ENCODE data around the gene BCL6. TPM values are rescaled to one million over a fixed set of nuclear protein-coding genes. Genes with fewer than 3 reads are reported as not detected.

Gene BCL6
- total and polyA plus RNA-seq, 9 of the 15 experiments (the other 6 are each of a cell fraction or from before 2014, with no cell fraction given) = 0.08 to 3.5 (median 1.6) TPM

DNA sequence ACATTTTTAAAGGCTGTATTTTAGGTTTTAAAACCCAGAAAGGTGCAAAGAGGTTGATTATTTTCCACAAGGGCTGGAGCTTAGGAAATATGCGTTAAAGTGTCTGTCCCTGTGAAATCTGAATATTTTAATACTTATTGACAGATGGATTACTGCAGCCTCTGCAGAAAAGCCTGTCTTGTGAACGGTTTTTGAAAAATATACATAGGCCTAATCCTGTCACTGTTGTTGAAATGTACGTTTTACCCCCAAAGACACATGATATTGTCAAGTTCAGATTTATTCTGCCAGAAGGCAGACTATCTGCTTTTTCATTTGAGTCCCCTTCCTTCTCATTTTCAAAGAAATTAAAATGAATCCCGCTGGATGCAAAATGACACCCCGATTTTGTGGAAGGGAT is 2.2 kb upstream of the BCL6 start:
- no TSS peak for BruUV-seq (replicated peaks)
- Histone ChIP-seq H3K79me2 (ENCODE audit: control insufficient read depth, insufficient read depth, low read length) (peaks cover 46% of the 10 kb centered on the region), H4K20me1 (replicated peaks; ENCODE audit: control insufficient read depth, insufficient read depth, low read length) (no peaks in the 10 kb centered on the region), H2AFZ (ENCODE audit: low read depth, low read length) (peak overlapping the region; percentile 48), H3K4me1 (replicated peaks in 1 of 2; ENCODE audit: control insufficient read depth in 2 of 2, insufficient read depth in 2 of 2, low read length in 2 of 2) (peaks cover 3 to 6% of the 10 kb centered on the region in 2 experiments), H3K4me3 (peak overlapping the region; percentile 87), H3K36me3 (ENCODE audit: control insufficient read depth, insufficient read depth, low read length) (no peaks in the 10 kb centered on the region), H3K27ac (ENCODE audit: extremely low read depth, low read depth, low read length) (peak overlapping the region; percentile 95), H3K27me3 (ENCODE audit: control insufficient read depth in 2 of 2, insufficient read depth in 2 of 2, low read length in 2 of 2) (no peaks in the 10 kb centered on the region), H3K9me1 (ENCODE audit: control insufficient read depth, insufficient read depth, low read length) (no peaks in the 10 kb centered on the region), H3K9ac (ENCODE audit: insufficient read depth in 1 of 2, low read depth in 2 of 2, low read length in 2 of 2) (peak overlapping the region in 1 of 2 experiments; percentile 98; a peak in 2 of 4 replicates), H3K4me2 (ENCODE audit: insufficient read depth, low read length) (peak overlapping the region; percentile 56), H3K9me3 (replicated peaks; ENCODE audit: control insufficient read depth, insufficient read depth, low read depth, low read length) (no peaks in the 10 kb centered on the region)
- ChIA-PET POLR2A (interaction anchor here (0.6 kb wide), 1 partner anchor 1889 kb away, joined by 3 read pairs; no protein-coding TSS in a partner anchor), CTCF (ENCODE audit: low intra/inter-chr PET ratio) (interaction anchor here (1.1 kb wide), 1 partner anchor 9 kb away, joined by 3 read pairs; no protein-coding TSS in a partner anchor)
- ATAC-seq = no peak
- TF ChIP-seq HEY1 (CRISPR knock-in tag; IDR thresholded peaks at IDR 0.05; ENCODE audit: borderline replicate concordance) (no peak), SRSF3 (IDR thresholded peaks at IDR 0.05; ENCODE audit: insufficient read depth, low read length) (no peak)
- TF ChIP-seq, protein P1, sequence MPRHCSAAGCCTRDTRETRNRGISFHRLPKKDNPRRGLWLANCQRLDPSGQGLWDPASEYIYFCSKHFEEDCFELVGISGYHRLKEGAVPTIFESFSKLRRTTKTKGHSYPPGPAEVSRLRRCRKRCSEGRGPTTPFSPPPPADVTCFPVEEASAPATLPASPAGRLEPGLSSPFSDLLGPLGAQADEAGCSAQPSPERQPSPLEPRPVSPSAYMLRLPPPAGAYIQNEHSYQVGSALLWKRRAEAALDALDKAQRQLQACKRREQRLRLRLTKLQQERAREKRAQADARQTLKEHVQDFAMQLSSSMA (CRISPR knock-in tag; IDR thresholded peaks at IDR 0.05) = no peak
- TF ChIP-seq, protein P2, sequence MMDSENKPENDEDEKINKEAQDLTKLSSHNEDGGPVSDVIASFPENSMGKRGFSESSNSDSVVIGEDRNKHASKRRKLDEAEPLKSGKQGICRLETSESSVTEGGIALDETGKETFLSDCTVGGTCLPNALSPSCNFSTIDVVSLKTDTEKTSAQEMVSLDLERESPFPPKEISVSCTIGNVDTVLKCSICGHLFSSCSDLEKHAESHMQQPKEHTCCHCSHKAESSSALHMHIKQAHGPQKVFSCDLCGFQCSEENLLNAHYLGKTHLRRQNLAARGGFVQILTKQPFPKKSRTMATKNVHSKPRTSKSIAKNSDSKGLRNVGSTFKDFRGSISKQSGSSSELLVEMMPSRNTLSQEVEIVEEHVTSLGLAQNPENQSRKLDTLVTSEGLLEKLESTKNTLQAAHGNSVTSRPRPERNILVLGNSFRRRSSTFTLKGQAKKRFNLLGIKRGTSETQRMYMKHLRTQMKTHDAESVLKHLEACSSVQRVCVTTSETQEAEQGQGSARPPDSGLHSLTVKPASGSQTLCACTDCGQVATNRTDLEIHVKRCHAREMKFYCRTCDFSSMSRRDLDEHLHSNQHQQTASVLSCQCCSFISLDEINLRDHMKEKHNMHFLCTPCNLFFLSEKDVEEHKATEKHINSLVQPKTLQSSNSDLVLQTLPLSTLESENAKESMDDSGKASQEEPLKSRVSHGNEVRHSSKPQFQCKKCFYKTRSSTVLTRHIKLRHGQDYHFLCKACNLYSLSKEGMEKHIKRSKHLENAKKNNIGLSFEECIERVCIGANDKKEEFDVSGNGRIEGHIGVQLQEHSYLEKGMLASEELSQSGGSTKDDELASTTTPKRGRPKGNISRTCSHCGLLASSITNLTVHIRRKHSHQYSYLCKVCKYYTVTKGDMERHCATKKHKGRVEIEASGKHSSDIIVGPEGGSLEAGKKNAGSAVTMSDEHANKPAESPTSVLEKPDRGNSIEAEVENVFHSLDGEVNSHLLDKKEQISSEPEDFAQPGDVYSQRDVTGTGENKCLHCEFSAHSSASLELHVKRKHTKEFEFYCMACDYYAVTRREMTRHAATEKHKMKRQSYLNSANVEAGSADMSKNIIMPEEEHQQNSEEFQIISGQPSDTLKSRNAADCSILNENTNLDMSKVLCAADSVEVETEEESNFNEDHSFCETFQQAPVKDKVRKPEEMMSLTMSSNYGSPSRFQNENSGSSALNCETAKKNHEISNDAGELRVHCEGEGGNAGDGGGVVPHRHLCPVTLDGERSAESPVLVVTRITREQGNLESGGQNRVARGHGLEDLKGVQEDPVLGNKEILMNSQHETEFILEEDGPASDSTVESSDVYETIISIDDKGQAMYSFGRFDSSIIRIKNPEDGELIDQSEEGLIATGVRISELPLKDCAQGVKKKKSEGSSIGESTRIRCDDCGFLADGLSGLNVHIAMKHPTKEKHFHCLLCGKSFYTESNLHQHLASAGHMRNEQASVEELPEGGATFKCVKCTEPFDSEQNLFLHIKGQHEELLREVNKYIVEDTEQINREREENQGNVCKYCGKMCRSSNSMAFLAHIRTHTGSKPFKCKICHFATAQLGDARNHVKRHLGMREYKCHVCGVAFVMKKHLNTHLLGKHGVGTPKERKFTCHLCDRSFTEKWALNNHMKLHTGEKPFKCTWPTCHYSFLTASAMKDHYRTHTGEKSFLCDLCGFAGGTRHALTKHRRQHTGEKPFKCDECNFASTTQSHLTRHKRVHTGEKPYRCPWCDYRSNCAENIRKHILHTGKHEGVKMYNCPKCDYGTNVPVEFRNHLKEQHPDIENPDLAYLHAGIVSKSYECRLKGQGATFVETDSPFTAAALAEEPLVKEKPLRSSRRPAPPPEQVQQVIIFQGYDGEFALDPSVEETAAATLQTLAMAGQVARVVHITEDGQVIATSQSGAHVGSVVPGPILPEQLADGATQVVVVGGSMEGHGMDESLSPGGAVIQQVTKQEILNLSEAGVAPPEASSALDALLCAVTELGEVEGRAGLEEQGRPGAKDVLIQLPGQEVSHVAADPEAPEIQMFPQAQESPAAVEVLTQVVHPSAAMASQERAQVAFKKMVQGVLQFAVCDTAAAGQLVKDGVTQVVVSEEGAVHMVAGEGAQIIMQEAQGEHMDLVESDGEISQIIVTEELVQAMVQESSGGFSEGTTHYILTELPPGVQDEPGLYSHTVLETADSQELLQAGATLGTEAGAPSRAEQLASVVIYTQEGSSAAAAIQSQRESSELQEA (IDR thresholded peaks at IDR 0.05; ENCODE audit: low read depth) = no peak
- TF ChIP-seq, protein P3, sequence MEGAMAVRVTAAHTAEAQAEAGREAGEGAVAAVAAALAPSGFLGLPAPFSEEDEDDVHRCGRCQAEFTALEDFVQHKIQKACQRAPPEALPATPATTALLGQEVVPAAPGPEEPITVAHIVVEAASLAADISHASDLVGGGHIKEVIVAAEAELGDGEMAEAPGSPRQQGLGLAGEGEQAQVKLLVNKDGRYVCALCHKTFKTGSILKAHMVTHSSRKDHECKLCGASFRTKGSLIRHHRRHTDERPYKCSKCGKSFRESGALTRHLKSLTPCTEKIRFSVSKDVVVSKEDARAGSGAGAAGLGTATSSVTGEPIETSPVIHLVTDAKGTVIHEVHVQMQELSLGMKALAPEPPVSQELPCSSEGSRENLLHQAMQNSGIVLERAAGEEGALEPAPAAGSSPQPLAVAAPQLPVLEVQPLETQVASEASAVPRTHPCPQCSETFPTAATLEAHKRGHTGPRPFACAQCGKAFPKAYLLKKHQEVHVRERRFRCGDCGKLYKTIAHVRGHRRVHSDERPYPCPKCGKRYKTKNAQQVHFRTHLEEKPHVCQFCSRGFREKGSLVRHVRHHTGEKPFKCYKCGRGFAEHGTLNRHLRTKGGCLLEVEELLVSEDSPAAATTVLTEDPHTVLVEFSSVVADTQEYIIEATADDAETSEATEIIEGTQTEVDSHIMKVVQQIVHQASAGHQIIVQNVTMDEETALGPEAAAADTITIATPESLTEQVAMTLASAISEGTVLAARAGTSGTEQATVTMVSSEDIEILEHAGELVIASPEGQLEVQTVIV (CRISPR knock-in tag; IDR thresholded peaks at IDR 0.05; ENCODE audit: borderline replicate concordance) = 0 out of 2 replicates have a peak, but pooled peaks have one; percentile 58
- DNase-seq (ENCODE audit: extremely low read depth in 1 of 4, low spot score in 3 of 4) = peak in 1 of 4 experiments; percentile 5
- WGBS (ENCODE audit: insufficient coverage, low coverage, missing lambda C conversion rate) = 15% methylated on average over 5 of the region's 5 CpGs
- in situ Hi-C loops (cut with MboI) (loop anchor here (25.0 kb wide), 1 partner anchor 1390 kb away; no protein-coding TSS in a partner anchor), intact Hi-C loops (cut with micrococcal nuclease) (loop anchor here (5.0 to 10.0 kb wide), 5 partner anchors 167 to 997 kb away; no protein-coding TSS in a partner anchor)
- FAIRE-seq = no peak
